ENCODE results near the gene GFRA4.

- TF ChIP-seq CTCF (IDR thresholded peaks at IDR 0.05), result no peak
- TF ChIP-seq POLR2A (IDR thresholded peaks at IDR 0.05), result no peak
- no peak for TF ChIP-seq EP300 (IDR thresholded peaks at IDR 0.05)
- TF ChIP-seq POLR2AphosphoS5 (IDR thresholded peaks at IDR 0.05), result no peak
These were observed 26.8 kb upstream of the GFRA4 start for GRCh38 chr20:3689978-3690377.

All from upper lobe of left lung (tissue), 4 donors.